H1 (cell line): ENCODE measurements around the gene TNFAIP8L3. TPM values are rescaled to one million over a fixed set of nuclear protein-coding genes. Genes with fewer than 3 reads are reported as not detected.

Source experiments
- CTCF ChIA-PET: fragments of 300-600 bp; sonication (Branson Sonifier 250); formaldehyde crosslinking; loops from one replicate; lab custom pipeline; 2021; ENCODE audit not compliant: partially characterized antibody; lab: Charles Lee
- POLR2A ChIA-PET: fragments of 300-600 bp; sonication (Branson Sonifier 250); formaldehyde crosslinking; loops from one replicate; lab custom pipeline; 2021; ENCODE audit warnings: inconsistent platforms; ENCODE audit not compliant: partially characterized antibody; lab: Charles Lee
- DNase-seq, 2 experiments: peaks; one replicate each; pipeline versions ENCODE4 v3.0.0 to v3.0.0-alpha.2; 2010 to 2022; ENCODE audit warnings: low spot score in 2 of 2, low read depth in 1 of 2, mixed read lengths in 1 of 2
- FAIRE-seq: peaks from 2 replicates; lab custom pipeline; 2011; peaks lifted over from hg19 to GRCh38; lab: Jason Lieb, UNC
- H2AFZ ChIP-seq: 2 replicates; pipeline ENCODE4 v1.8.1; 2012; ENCODE audit warnings: low read length, inconsistent platforms
- H2AK5ac ChIP-seq: 2 replicates; pipeline ENCODE4 v1.6.1; 2013; ENCODE audit warnings: low read depth, low read length
- H2BK120ac ChIP-seq: replicated peaks from 2 replicates; pipeline ENCODE3; 2013; ENCODE audit warnings: low read depth, low read length, inconsistent platforms
- H2BK12ac ChIP-seq: 2 replicates; pipeline ENCODE4 v1.6.1; 2013; ENCODE audit warnings: low read depth, low read length
- H2BK15ac ChIP-seq: 2 replicates; pipeline ENCODE4 v1.6.1; 2013; ENCODE audit warnings: low read length
- H2BK20ac ChIP-seq: 2 replicates; pipeline ENCODE4 v1.6.1; 2013; ENCODE audit warnings: low read length
- H2BK5ac ChIP-seq: 2 replicates; pipeline ENCODE4 v1.6.1; 2013; ENCODE audit warnings: low read depth, low read length
- H3K14ac ChIP-seq: 2 replicates; pipeline ENCODE4 v1.6.1; 2013; ENCODE audit warnings: inconsistent platforms; ENCODE audit not compliant: insufficient read length
- H3K18ac ChIP-seq: 2 replicates; pipeline ENCODE4 v1.6.1; 2013; ENCODE audit warnings: low read length; ENCODE audit errors: extremely low read depth
- H3K23ac ChIP-seq: 2 replicates; pipeline ENCODE4 v1.6.1; 2013; ENCODE audit warnings: inconsistent platforms; ENCODE audit not compliant: insufficient read length
- H3K23me2 ChIP-seq: 2 replicates; pipeline ENCODE4 v1.6.1; 2013; ENCODE audit warnings: low read depth, low read length
- H3K27ac ChIP-seq: 2 replicates; pipeline ENCODE4 v1.6.1; 2011; ENCODE audit warnings: low read depth, low read length, inconsistent platforms
- H3K27me3 ChIP-seq, 4 experiments: replicated peaks in 1 of 4; 1 replicate in 1 of 4; 2 replicates in 3 of 4; pipeline versions ENCODE4 v1.6.1 to v1.8.1; 2011 to 2013; ENCODE audit warnings: low read length in 3 of 4, mild to moderate bottlenecking in 3 of 4, inconsistent platforms in 2 of 4, mixed read lengths in 2 of 4, moderate library complexity in 1 of 4; ENCODE audit not compliant: control insufficient read depth in 3 of 4, insufficient read depth in 3 of 4; ENCODE audit errors: extremely low read depth in 1 of 4
- H3K36me3 ChIP-seq, 4 experiments: 2 replicates each; pipeline versions ENCODE4 v1.6.1 to v1.8.1; 2011 to 2013; ENCODE audit warnings: mild to moderate bottlenecking in 4 of 4, low read length in 3 of 4, moderate library complexity in 2 of 4, control low read depth in 1 of 4, inconsistent platforms in 1 of 4; ENCODE audit not compliant: insufficient read depth in 4 of 4, control insufficient read depth in 2 of 4
- H3K4ac ChIP-seq: replicated peaks from 2 replicates; pipeline ENCODE3; 2013; ENCODE audit warnings: low read length, low read depth, mixed read lengths, inconsistent platforms; ENCODE audit not compliant: insufficient read length
- H3K4me1 ChIP-seq, 4 experiments: replicated peaks in 1 of 4; 1 replicate in 1 of 4; 2 replicates in 3 of 4; pipeline versions ENCODE4 v1.6.1 to v1.8.1; 2011 to 2013; ENCODE audit warnings: low read length in 3 of 4, inconsistent platforms in 2 of 4, mixed read lengths in 1 of 4; ENCODE audit not compliant: insufficient read depth in 4 of 4, control insufficient read depth in 3 of 4
- H3K4me2 ChIP-seq, 2 experiments: 2 replicates each; pipeline versions ENCODE4 v1.6.1 to v1.8.1; 2011 to 2013; ENCODE audit warnings: low read depth in 2 of 2, low read length in 2 of 2, control low read depth in 1 of 2, inconsistent platforms in 1 of 2, mild to moderate bottlenecking in 1 of 2; ENCODE audit not compliant: insufficient read depth in 1 of 2
- H3K4me3 ChIP-seq, 4 experiments: fragments of 200-600, 300-600 bp in 1 of 4; sonication (generic), shearing (Covaris generic), sonication (Bioruptor Twin) in 1 of 4; 2 replicates each; pipeline versions ENCODE4 v1.5.1 to v1.8.1; 2011 to 2016; ENCODE audit warnings: low read length in 4 of 4, low read depth in 3 of 4, control low read depth in 2 of 4, inconsistent platforms in 2 of 4, mild to moderate bottlenecking in 2 of 4, mixed read lengths in 1 of 4, moderate library complexity in 1 of 4; ENCODE audit not compliant: insufficient read depth in 2 of 4; ENCODE audit errors: extremely low read depth in 1 of 4
- H3K56ac ChIP-seq: replicated peaks from 2 replicates; pipeline ENCODE3; 2013; ENCODE audit warnings: low read depth, mild to moderate bottlenecking, mixed read lengths, low read length, inconsistent platforms; ENCODE audit not compliant: insufficient read length
- H3K79me1 ChIP-seq: 2 replicates; pipeline ENCODE4 v1.6.1; 2013; ENCODE audit warnings: low read depth, low read length, control low read depth
- H3K79me2 ChIP-seq, 2 experiments: 2 replicates each; pipeline versions ENCODE4 v1.6.1 to v1.8.1; 2012 to 2013; ENCODE audit warnings: low read length in 2 of 2, mild to moderate bottlenecking in 2 of 2, inconsistent platforms in 1 of 2; ENCODE audit not compliant: insufficient read depth in 2 of 2, control insufficient read depth in 1 of 2
- H3K9ac ChIP-seq, 4 experiments: replicated peaks in 1 of 4; 1 replicate in 1 of 4; 2 replicates in 3 of 4; pipeline versions ENCODE4 v1.6.1 to v1.8.1; 2011 to 2013; ENCODE audit warnings: low read depth in 3 of 4, low read length in 3 of 4, control low read depth in 2 of 4, mild to moderate bottlenecking in 2 of 4, moderate library complexity in 2 of 4, inconsistent platforms in 1 of 4; ENCODE audit errors: extremely low read depth in 1 of 4
- H3K9me3 ChIP-seq, 2 experiments: 2 replicates each; pipeline versions ENCODE4 v1.6.1 to v1.8.1; 2012 to 2013; ENCODE audit warnings: mild to moderate bottlenecking in 2 of 2, moderate library complexity in 2 of 2, control low read depth in 1 of 2, inconsistent platforms in 1 of 2, low read depth in 1 of 2, low read length in 1 of 2, mixed read lengths in 1 of 2; ENCODE audit not compliant: insufficient read depth in 2 of 2
- H4K20me1 ChIP-seq, 2 experiments: replicated peaks in 1 of 2; 2 replicates each; pipeline versions ENCODE3 to v1.8.1; 2011 to 2013; ENCODE audit warnings: inconsistent platforms in 2 of 2, low read length in 2 of 2, mild to moderate bottlenecking in 1 of 2; ENCODE audit not compliant: insufficient read depth in 2 of 2, control insufficient read depth in 1 of 2
- H4K5ac ChIP-seq: 2 replicates; pipeline ENCODE4 v1.6.1; 2013; ENCODE audit warnings: low read length, low read depth, mixed read lengths, inconsistent platforms; ENCODE audit not compliant: insufficient read length
- H4K8ac ChIP-seq: 2 replicates; pipeline ENCODE4 v1.8.0; 2013; ENCODE audit warnings: mild to moderate bottlenecking, moderate library complexity, low read length, inconsistent platforms; ENCODE audit not compliant: insufficient read depth; ENCODE audit errors: extremely low read depth
- H4K91ac ChIP-seq: replicated peaks from 2 replicates; pipeline ENCODE3; 2013; ENCODE audit warnings: low read length, mixed read lengths, inconsistent platforms; ENCODE audit not compliant: insufficient read length
- ASH2L ChIP-seq: fragments of 200-600, 300-600 bp; sonication (generic); IDR thresholded peaks from one replicate; pipeline ENCODE4 v1.7.1; 2017; ENCODE audit warnings: low read length
- CHD2 ChIP-seq: IDR thresholded peaks from 2 replicates; pipeline ENCODE4 v1.6.1; 2012; ENCODE audit warnings: low read length, improper control_type of control experiment
- EGR1 ChIP-seq: IDR thresholded peaks from 2 replicates; pipeline ENCODE4 v1.6.1; 2011; ENCODE audit warnings: low read depth, low read length, borderline replicate concordance
- EP300 ChIP-seq, 2 experiments: IDR thresholded peaks; 1 replicate in 1 of 2; 2 replicates in 1 of 2; pipeline ENCODE4 v1.6.1; 2011 to 2012; ENCODE audit warnings: low read depth in 2 of 2, low read length in 2 of 2, mild to moderate bottlenecking in 2 of 2, borderline replicate concordance in 1 of 2, inconsistent platforms in 1 of 2, moderate library complexity in 1 of 2
- GABPA ChIP-seq: IDR thresholded peaks from 2 replicates; pipeline ENCODE4 v1.6.1; 2011; ENCODE audit warnings: mild to moderate bottlenecking, low read length, moderate library complexity, borderline replicate concordance; ENCODE audit not compliant: insufficient read depth
- NANOG ChIP-seq: IDR thresholded peaks from 2 replicates; pipeline ENCODE4 v1.6.1; 2011; ENCODE audit warnings: low read length, low read depth, mild to moderate bottlenecking, inconsistent platforms; ENCODE audit not compliant: insufficient read depth, poor library complexity, severe bottlenecking
- POLR2A ChIP-seq, 2 experiments: IDR thresholded peaks; 1 replicate in 1 of 2; 2 replicates in 1 of 2; pipeline ENCODE4 v1.6.1; 2011; ENCODE audit warnings: low read depth in 2 of 2, low read length in 2 of 2, mild to moderate bottlenecking in 2 of 2; ENCODE audit errors: control extremely low read depth in 1 of 2
- POLR2AphosphoS5 ChIP-seq: IDR thresholded peaks from 2 replicates; pipeline ENCODE4 v1.6.1; 2011; ENCODE audit warnings: low read depth, low read length
- SIX5 ChIP-seq: IDR thresholded peaks from 2 replicates; pipeline ENCODE4 v1.6.1; 2011; ENCODE audit warnings: mild to moderate bottlenecking, low read depth, low read length
- SP1 ChIP-seq: IDR thresholded peaks from 2 replicates; pipeline ENCODE4 v1.6.1; 2011; ENCODE audit warnings: low read depth, low read length
- SP4 ChIP-seq: IDR thresholded peaks from 2 replicates; pipeline ENCODE4 v1.6.1; 2012; ENCODE audit warnings: low read length, inconsistent platforms
- SRF ChIP-seq: IDR thresholded peaks from 2 replicates; pipeline ENCODE4 v1.6.1; 2011; ENCODE audit warnings: mild to moderate bottlenecking, low read depth, low read length, moderate library complexity
- TAF1 ChIP-seq: IDR thresholded peaks from 2 replicates; pipeline ENCODE4 v1.6.1; 2011; ENCODE audit warnings: mild to moderate bottlenecking, low read depth, low read length
- YY1 ChIP-seq: IDR thresholded peaks from 2 replicates; pipeline ENCODE4 v1.6.1; 2011; ENCODE audit warnings: low read depth, mild to moderate bottlenecking, low read length
- WGBS, 2 experiments: shearing (Covaris generic) in 1 of 2; methylation state at CpG; one replicate each; pipeline versions ENCODE4 v1.1.6 to v1.1.7; 2013 to 2015; ENCODE audit warnings: low lambda C conversion rate in 2 of 2, mixed read lengths in 2 of 2, inconsistent platforms in 1 of 2, low coverage in 1 of 2, missing lambda C conversion rate in 1 of 2; ENCODE audit not compliant: insufficient replicate concordance in 2 of 2, insufficient coverage in 1 of 2, insufficient read length in 1 of 2; ENCODE audit errors: extremely low coverage in 1 of 2, missing lambda C conversion rate in 1 of 2; 5-methylcytosine and 5-hydroxymethylcytosine counted together
- polyA plus RNA-seq, 7 experiments: library from polyadenylated mRNA; depleted of rRNA in 3 of 7; stranded (reverse) in 5 of 7; unstranded in 2 of 7; fragments of >200 nt in 5 of 7; fragments of 200-250 nt in 2 of 7; gene quantifications; 1 replicate in 5 of 7; 2 replicates in 1 of 7; 4 replicates in 1 of 7; pipeline versions ENCODE4 v1.2.1 to v1.2.3, GENCODE V29; 2011 to 2013; ENCODE audit warnings: missing spikeins in 2 of 7, mixed read lengths in 2 of 7
- total RNA-seq: library from RNA; stranded (reverse); fragmentation: NEBNext Ultra II Directional; extraction: Animal tissue kit (Norgen Biotek cat#: 25700); gene quantifications from 2 replicates; pipeline ENCODE4 v1.2.1, GENCODE V29; 2021

Gene TNFAIP8L3
- total and polyA plus RNA-seq, 2 of the 8 experiments (the other 6 are each of a cell fraction or from before 2014, with no cell fraction given) = 0.23 to 0.67 TPM

DNA sequence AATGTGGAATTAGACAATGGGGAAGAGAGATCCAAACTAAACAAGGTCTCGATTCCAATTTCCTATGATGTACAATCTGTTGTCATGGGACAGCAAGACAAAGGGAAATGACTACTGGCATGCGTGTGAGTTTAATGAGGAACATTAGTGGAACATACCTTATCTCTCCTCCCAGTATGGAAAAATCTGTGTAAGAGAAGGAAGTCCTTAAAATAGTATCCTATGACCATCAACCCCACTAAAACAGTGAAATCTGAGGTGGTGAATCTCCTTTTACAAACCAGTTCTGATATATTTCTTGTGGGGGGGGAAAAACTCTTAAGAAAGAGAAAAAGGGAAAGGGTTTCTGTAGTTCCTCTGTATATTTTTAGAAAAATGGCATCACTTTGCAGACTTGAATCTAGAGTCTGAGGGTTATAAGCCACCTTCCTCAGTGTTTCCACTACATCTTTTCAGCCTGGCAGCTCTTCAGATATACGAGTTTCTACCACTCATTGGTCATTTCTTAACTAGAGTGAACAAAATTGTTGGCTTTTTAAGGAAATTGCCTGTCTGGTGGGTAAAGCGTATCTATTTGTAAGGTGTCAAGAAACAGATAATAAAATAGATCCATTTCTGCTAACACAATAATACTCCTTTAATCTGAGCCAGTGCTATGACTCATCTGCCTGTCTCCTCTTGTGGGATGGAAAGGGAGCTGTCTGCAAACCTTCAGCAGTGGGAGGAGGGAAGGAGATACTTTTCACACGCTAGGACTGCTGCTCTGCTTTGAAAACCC, 3.0 kb upstream of the TNFAIP8L3 start:
- H3K27me3 ChIP-seq = peaks cover 16 to 33% (median 31%) of the 10 kb centered on the region in 4 experiments
- no peaks in the 10 kb centered on the region for H3K9me3 ChIP-seq

More for the DNA sequence above, 3.0 kb upstream of the TNFAIP8L3 start:
- 85% methylated on average over 5 of the region's 5 CpGs; no CpG with 5 or more reads in 1 of the 2 experiments for WGBS, 2 experiments
- Histone ChIP-seq H4K91ac (no peak overlapping the region), H3K9ac (no peak overlapping the region), H3K14ac (no peak overlapping the region), H2BK5ac (no peak overlapping the region), H2AFZ (no peak overlapping the region), H3K56ac (no peak overlapping the region), H3K36me3 (no peaks in the 10 kb centered on the region; a peak in 1 of 8 replicates), H3K4ac (no peak overlapping the region), H2BK12ac (no peak overlapping the region), H3K18ac (no peak overlapping the region), H3K79me1 (no peaks in the 10 kb centered on the region), H4K8ac (no peak overlapping the region), H2BK20ac (no peak overlapping the region), H3K23me2 (peaks cover 5% of the 10 kb centered on the region), H3K23ac (no peak overlapping the region), H4K20me1 (peaks cover 0 to 7% of the 10 kb centered on the region in 2 experiments), H2BK120ac (no peak overlapping the region), H3K4me2 (no peak overlapping the region), H3K27ac (no peak overlapping the region), H3K4me3 (no peak overlapping the region), H2AK5ac (no peak overlapping the region), H3K79me2 (no peaks in the 10 kb centered on the region), H4K5ac (no peak overlapping the region), H2BK15ac (no peak overlapping the region), H3K4me1 (peaks cover 0 to 3% (median 0%) of the 10 kb centered on the region in 4 experiments; a peak in 2 of 7 replicates)
- DNase-seq (no peak), FAIRE-seq (no peak)
- POLR2A ChIA-PET = interaction anchor here (0.7 to 2.8 kb wide), 2 partner anchors 20 to 188 kb away, joined by 3 to 10 read pairs; no protein-coding TSS in a partner anchor
- CTCF ChIA-PET = no interaction called here
- TF ChIP-seq NANOG = no peak
- TF ChIP-seq ASH2L = no peak
- no peak for TF ChIP-seq YY1
- no peak for TF ChIP-seq SRF
- TF ChIP-seq SP4 = no peak
- no peak for TF ChIP-seq SP1
- no peak for TF ChIP-seq POLR2A (IDR thresholded peaks at IDR 0.05; ENCODE audit: control extremely low read depth in 1 of 2, low read depth in 2 of 2, low read length in 2 of 2)
- TF ChIP-seq CHD2 = no peak
- no peak for TF ChIP-seq GABPA
- TF ChIP-seq POLR2AphosphoS5 = no peak
- TF ChIP-seq SIX5 = no peak
- TF ChIP-seq EGR1 = no peak
- TF ChIP-seq EP300 (IDR thresholded peaks at IDR 0.05; ENCODE audit: borderline replicate concordance in 1 of 2, low read depth in 2 of 2, low read length in 2 of 2) = no peak
- no peak for TF ChIP-seq TAF1
